Right cardiac atrium (tissue), 5 donors: ENCODE measurements around the gene DCP1A. TPM values are rescaled to one million over a fixed set of nuclear protein-coding genes. Genes with fewer than 3 reads are reported as not detected.
"Not testable (repeated sequence)": the region's sequence is repeated elsewhere in the genome, so short reads cannot be mapped to it uniquely, and the experiment has no call there.

ENCODE experiments used
- ATAC-seq, 2 donors: fragments of 200-7000 bp; cut with Tn5 transposase; one replicate each; pipeline versions ENCODE4 v1.8.0 to v1.9.1; 2020; ENCODE audit warnings: moderate library complexity in 2 of 2, mild to moderate bottlenecking in 1 of 2
- DNase-seq, 3 donors: peaks; one replicate each; pipeline ENCODE4 v3.0.0-alpha.2; 2020
- H3K27ac ChIP-seq: one replicate; pipeline ENCODE4 v1.5.1; 2013; ENCODE audit warnings: mild to moderate bottlenecking, low read length, control low read depth, moderate library complexity
- H3K27me3 ChIP-seq: one replicate; pipeline ENCODE4 v1.6.1; 2013; ENCODE audit not compliant: control insufficient read depth, insufficient read depth
- H3K4me1 ChIP-seq: one replicate; pipeline ENCODE4 v1.6.1; 2013; ENCODE audit warnings: low read length; ENCODE audit not compliant: control insufficient read depth, insufficient read depth
- H3K4me3 ChIP-seq: one replicate; pipeline ENCODE4 v1.5.1; 2013; ENCODE audit warnings: low read length, control low read depth
- H3K9me3 ChIP-seq: one replicate; pipeline ENCODE4 v1.6.1; 2013; ENCODE audit warnings: low read length; ENCODE audit not compliant: control insufficient read depth
- WGBS: extraction: QIAGEN DNeasy Blood & Tissue Kit; methylation state at CpG from one replicate; pipeline ENCODE4 v1.1.7; 2013; 5-methylcytosine and 5-hydroxymethylcytosine counted together
- intact Hi-C, 4 donors: fragments of 100-400 bp; cut with DNase I; formaldehyde crosslinking; loops; one replicate each; pipeline versions ENCODE4 v1.11.0 to v1.14.0; 2022 to 2023
- polyA plus RNA-seq: library from polyadenylated mRNA; stranded (reverse); fragments of 200-250 nt; gene quantifications from one replicate; pipeline ENCODE4 v1.2.3, GENCODE V29; 2013
- total RNA-seq, 4 donors: library from RNA; stranded (reverse); fragmentation: NEBNext Ultra II Directional; extraction: Animal tissue kit (Norgen Biotek cat#: 25700); gene quantifications; one replicate each; pipeline ENCODE4 v1.2.1, GENCODE V29; 2021
- donor health status: healthy with polysubstance abuse.
- donor health status: DM: no; HTN: yes; CAD: no.
- donor health status: DM: no; HTN: no; CAD: no.
- donor health status: DM: no; HTN: yes; CAD: no; lungs with severe emphysema.
- donor health status: DM: yes; HTN: yes; CAD: no.

The DCP1A gene
- total and polyA plus RNA-seq, 5 donors: 6.0 to 28.7 (median 21.8) TPM

DNA sequence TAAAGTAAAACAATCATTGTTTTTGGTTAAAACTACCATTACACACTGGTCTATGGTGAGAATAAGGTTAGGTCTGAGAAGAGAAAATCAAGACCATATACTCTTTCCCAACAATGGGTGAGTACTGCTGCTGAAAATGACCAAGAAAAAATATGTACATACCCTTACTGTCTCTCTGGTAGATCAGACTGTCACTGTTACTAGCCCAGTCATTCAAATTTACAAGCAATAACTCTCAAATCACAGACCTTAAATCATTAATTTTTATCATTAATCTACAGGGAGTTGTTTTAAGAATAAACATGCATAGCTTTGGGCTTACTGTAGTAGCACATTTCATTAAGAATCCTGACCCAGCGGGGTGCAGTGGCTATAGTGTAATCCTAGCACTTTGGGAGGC is 17.4 kb downstream of the DCP1A start:
- intact Hi-C loops: no loop called here
- no peaks in the 10 kb centered on the region for H3K27me3 ChIP-seq
- no peak overlapping the region for H3K27ac ChIP-seq
- H3K9me3 ChIP-seq: no peaks in the 10 kb centered on the region
- DNase-seq: no peak
- WGBS: 97% methylated on average over 1 of the region's 1 CpG
- peaks cover 2% of the 10 kb centered on the region for H3K4me1 ChIP-seq
- ATAC-seq: no peak
- no peak overlapping the region for H3K4me3 ChIP-seq

DNA sequence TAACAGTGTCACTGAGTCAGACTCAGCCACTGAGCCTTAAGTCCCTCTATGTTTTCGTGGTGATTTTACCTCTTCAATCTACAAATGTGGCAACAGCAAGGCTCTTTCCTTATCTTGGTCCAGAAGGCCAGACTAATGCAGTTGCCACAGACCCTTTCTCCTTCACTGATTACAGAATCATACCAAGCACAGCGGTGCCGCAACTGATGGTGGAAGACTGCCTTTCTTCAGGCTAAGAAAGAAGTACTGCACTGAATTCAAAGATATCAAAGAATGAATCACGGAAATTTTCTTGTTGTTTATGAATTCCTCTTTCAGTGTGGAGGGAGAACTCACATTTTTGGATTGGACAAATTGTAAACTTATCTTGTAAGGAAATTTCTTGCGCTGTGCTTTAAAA is 18.6 kb downstream of the DCP1A start:
- intact Hi-C loops: no loop called here
- H3K27me3 ChIP-seq: no peaks in the 10 kb centered on the region
- H3K27ac ChIP-seq: peak overlapping the region; percentile 81
- DNase-seq (no peak), ATAC-seq (no peak)
- H3K9me3 ChIP-seq: no peaks in the 10 kb centered on the region
- 56% methylated on average over 5 of the region's 5 CpGs for WGBS
- peaks cover 4% of the 10 kb centered on the region for H3K4me1 ChIP-seq
- no peak overlapping the region for H3K4me3 ChIP-seq

DNA sequence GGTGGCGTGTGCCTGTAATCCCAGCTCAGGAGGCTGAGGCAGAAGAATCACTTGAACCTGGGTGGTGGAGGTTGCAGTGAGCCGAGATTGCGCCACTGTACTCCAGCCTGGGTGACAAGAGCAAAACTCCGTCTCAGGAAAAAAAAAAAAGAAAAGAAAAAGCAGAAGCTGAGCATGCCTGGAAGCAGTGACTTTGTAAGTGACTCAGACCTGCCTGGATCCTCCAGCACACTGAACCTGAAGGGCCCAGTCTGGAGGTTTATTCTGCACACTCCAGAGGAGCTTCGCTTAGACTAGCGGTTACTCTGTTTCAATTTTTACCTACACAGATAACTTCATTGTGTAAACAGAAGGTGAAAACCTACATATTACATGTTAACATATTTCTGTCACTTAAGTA is 19.4 kb downstream of the DCP1A start:
- H3K9me3 ChIP-seq, H3K4me1 ChIP-seq, H3K27me3 ChIP-seq, DNase-seq, intact Hi-C loops, H3K27ac ChIP-seq, H3K4me3 ChIP-seq: not testable (repeated sequence)
- 72% methylated on average over 6 of the region's 6 CpGs for WGBS
- ATAC-seq: peak in 1 of 2 donors; percentile 40

DNA sequence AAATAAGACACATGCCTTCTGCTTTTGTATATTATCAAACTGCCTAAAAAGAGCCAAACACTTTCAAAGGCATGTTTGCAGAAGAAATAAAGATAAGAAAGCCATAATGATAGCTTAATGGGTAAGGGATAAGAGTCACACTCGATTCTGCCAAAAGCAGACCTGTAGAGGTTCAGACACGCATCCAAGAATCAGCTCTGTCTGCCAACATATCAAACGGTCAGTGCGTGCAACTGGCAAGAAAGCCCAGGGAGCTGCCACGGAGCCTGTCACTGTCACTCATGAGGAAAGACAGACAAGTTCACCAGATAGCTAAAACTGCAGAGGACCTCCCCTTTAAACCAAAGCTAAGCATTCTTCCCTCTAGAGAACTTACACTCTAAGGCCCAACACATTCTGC is 23.2 kb downstream of the DCP1A start:
- intact Hi-C loops: no loop called here
- Histone ChIP-seq H3K27me3 (no peaks in the 10 kb centered on the region), H3K9me3 (no peaks in the 10 kb centered on the region), H3K27ac (peak overlapping the region; percentile 43), H3K4me1 (peaks cover 4% of the 10 kb centered on the region), H3K4me3 (no peak overlapping the region)
- peak; percentile 68 to 81 for ATAC-seq
- 30% methylated on average over 5 of the region's 5 CpGs for WGBS
- DNase-seq: peak in 1 of 3 donors; percentile 66

DNA sequence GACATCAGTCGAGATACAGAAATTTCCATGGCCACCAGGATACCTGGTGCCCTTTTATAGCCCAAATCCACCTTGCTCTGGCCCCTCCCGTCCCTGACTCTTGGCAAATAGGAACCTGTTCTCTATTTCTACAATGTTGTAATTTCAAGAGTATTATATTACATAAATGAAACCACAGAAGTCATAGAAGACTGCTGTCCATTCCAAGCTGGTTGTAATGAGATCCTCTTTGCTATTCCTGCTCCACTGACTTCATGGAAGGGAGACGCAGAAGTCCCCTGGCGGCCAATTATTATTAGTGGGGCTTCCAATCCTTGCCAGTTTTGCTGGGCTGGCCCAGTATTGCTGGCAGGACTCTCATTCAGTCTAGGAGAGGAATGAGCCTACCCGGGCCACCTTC is 26.6 kb downstream of the DCP1A start:
- Histone ChIP-seq H3K4me3 (no peak overlapping the region), H3K9me3 (no peaks in the 10 kb centered on the region), H3K27ac (peak overlapping the region; percentile 33), H3K27me3 (no peaks in the 10 kb centered on the region), H3K4me1 (peaks cover 3% of the 10 kb centered on the region)
- DNase-seq (no peak), ATAC-seq (no peak)
- WGBS: 84% methylated on average over 5 of the region's 5 CpGs
- intact Hi-C loops: no loop called here

DNA sequence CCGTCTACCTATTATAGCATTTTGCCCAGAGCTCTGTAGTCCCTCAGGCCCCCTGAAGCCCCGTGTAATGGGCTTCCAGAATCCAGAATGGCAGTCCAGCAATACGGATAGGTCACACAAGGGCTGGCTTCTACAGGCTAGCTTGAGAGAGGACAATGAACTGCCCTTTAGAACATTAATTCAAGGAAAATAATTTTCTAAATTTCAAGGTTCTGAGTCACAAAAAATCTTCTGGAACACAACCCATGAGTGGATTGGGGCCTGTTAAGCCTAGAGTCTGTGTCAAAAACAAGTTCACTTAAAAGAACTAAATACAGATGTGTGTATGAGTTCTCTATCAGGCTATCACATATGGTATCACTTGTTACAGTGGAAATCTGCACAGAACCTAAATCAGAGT is 28.8 kb downstream of the DCP1A start:
- Histone ChIP-seq H3K27ac (peak overlapping the region; percentile 64), H3K4me1 (peaks cover 1% of the 10 kb centered on the region), H3K4me3 (no peak overlapping the region), H3K27me3 (no peaks in the 10 kb centered on the region), H3K9me3 (no peaks in the 10 kb centered on the region)
- intact Hi-C loops: no loop called here
- 75% methylated on average over 3 of the region's 3 CpGs for WGBS
- DNase-seq: no peak
- no peak for ATAC-seq

DNA sequence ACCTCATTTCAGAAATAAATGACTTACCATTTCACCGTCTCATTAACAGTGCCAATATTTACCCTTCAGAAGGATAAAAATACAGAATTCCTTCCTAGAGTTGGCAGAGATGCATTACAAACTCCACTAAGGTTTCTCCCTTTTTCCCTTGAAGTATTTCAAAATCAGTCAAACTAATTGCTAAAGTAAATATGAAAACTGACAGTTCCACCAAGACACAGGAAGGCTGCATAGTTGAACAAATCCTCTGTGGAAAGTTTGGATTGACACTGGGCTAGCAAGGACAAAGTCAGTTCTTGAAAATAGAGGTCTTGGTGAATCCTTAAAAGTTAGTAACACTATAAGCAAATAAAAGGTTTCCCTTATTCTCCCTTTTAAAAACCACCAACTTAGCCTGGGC is 34.5 kb downstream of the DCP1A start:
- Histone ChIP-seq H3K4me3 (no peak overlapping the region), H3K9me3 (no peaks in the 10 kb centered on the region), H3K4me1 (no peaks in the 10 kb centered on the region), H3K27me3 (no peaks in the 10 kb centered on the region), H3K27ac (no peak overlapping the region)
- intact Hi-C loops: no loop called here
- no peak for ATAC-seq
- DNase-seq: no peak
- 63% methylated on average over 1 of the region's 1 CpG for WGBS

DNA sequence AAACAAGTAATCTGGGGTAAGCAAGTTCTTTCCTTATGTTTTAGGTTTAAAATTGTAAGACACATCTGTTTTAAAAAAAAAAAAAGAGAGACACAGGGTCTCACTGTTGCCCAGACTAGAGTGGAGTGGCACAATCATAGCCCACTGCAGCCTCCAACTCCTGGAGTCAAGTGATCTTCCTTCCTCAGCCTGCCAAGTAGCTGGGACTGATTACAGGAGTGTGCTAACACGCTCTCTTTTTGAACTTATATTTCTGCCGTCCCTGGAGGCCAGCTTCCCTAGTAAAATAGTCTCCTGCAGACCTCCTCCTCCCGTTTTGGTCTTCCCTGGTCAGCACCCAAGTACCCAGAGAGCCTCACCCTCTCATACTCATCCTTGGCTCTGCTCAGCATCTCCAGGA is 35.5 kb downstream of the DCP1A start:
- no peak for ATAC-seq
- WGBS: 54% methylated on average over 3 of the region's 3 CpGs
- DNase-seq: no peak
- Histone ChIP-seq H3K9me3 (no peaks in the 10 kb centered on the region), H3K4me3 (no peak overlapping the region), H3K4me1 (no peaks in the 10 kb centered on the region), H3K27me3 (no peaks in the 10 kb centered on the region), H3K27ac (no peak overlapping the region)
- intact Hi-C loops: no loop called here

DNA sequence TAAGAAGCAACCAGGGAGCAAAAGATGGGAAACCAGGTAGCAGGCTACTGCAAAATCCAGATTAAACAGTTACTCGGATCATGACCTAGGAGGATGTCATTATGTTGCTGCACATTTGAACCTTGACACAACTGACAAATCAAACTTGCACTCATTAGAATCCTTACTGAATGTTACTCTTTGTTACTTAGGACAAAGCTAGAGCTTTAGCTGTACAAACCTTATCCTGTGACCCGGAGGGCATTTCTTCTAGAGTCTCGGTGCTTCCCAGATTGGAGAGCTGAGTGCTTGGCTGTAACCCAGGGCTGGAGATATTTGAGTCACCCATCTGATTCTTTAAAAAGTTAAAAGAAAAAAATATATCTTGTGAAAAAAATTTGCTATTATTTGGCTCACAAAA is 43.4 kb downstream of the DCP1A start:
- DNase-seq (no peak), ATAC-seq (peak; percentile 21 to 46)
- H3K4me3 ChIP-seq: no peak overlapping the region
- no peaks in the 10 kb centered on the region for H3K27me3 ChIP-seq
- peak overlapping the region; percentile 53 for H3K27ac ChIP-seq
- H3K9me3 ChIP-seq: no peaks in the 10 kb centered on the region
- intact Hi-C loops: loop anchor here in 1 of 4 donors (5.0 kb wide), 1 partner anchor 408 kb away; no protein-coding TSS in a partner anchor
- no peaks in the 10 kb centered on the region for H3K4me1 ChIP-seq
- 40% methylated on average over 3 of the region's 3 CpGs for WGBS

DNA sequence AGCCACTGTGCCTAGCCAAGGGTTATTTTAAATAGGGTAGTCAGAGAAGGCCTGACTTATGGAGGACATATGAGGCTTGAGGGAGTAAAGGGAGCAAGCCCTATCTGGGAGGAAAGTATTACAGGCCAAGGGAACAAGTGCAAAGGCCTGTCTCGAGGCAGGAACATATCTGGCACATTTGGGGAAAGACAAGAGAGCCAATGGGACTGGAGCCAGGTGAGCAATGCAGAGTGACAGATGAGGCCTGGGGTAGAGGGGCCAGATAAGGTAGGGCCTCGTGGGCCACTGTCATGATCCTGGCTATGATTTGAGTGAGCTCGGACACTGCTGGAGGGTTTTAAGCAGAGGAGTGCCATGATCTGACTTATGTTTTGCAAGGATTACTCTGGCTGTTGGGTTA is 43.8 kb downstream of the DCP1A start:
- H3K4me3 ChIP-seq: no peak overlapping the region
- ATAC-seq (peak; percentile 74 to 79), DNase-seq (peak; percentile 31 to 65 (median 60))
- peak overlapping the region; percentile 53 for H3K27ac ChIP-seq
- WGBS: 42% methylated on average over 3 of the region's 3 CpGs
- intact Hi-C loops: loop anchor here in 1 of 4 donors (5.0 kb wide), 1 partner anchor 409 kb away; no protein-coding TSS in a partner anchor
- no peaks in the 10 kb centered on the region for H3K27me3 ChIP-seq
- H3K4me1 ChIP-seq: no peaks in the 10 kb centered on the region
- H3K9me3 ChIP-seq: no peaks in the 10 kb centered on the region

DNA sequence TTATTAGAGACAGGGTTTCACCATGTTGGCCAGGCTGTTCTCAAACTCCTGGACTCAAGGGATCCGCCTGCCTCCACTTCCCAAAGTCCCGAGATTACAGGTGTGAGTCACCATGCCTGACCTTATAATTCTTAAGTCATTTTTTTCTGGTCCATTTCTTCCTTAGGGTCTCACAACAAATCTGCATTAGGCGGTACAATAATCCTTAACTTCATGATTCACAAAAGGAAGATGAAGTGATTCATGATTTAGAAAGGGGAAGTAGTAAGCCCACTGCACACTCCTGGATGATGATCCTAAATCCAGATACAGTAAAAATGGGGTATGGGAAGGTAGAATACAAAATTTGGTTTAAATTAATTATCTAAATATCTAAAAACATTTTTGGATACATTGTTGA is 46.5 kb downstream of the DCP1A start:
- H3K27ac ChIP-seq: no peak overlapping the region
- no peak overlapping the region for H3K4me3 ChIP-seq
- DNase-seq (no peak), ATAC-seq (no peak)
- no peaks in the 10 kb centered on the region for H3K4me1 ChIP-seq
- no peaks in the 10 kb centered on the region for H3K9me3 ChIP-seq
- WGBS: 96% methylated on average over 3 of the region's 3 CpGs
- no peaks in the 10 kb centered on the region for H3K27me3 ChIP-seq
- intact Hi-C loops: loop anchor here in 1 of 4 donors (5.0 kb wide), 1 partner anchor 411 kb away; no protein-coding TSS in a partner anchor

DNA sequence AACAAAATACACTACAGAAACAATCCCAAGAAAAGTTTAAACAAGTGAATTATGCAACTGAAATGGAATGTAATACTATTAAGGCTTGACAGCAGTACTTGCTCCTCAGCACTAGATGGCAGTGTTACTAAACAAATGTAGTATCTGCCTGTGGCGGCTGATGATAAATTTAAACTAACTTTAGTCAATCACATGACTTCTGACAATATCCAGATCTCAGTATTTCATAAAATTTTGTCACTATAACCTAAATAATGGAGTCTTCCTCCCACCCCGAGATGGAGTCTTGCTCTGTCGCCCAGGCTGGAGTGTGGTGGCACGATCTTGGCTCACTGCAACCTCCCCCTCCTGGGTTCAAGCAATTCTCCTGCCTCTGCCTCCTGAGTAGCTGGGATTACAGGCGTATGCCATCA is 47.7 kb downstream of the DCP1A start:
- intact Hi-C loops: loop anchor here in 3 of 4 donors (5.0 to 10.0 kb wide), 3 partner anchors 405 to 413 kb away; no protein-coding TSS in a partner anchor
- H3K27ac ChIP-seq, H3K9me3 ChIP-seq, H3K4me3 ChIP-seq, DNase-seq, H3K4me1 ChIP-seq, H3K27me3 ChIP-seq: not testable (repeated sequence)
- WGBS: 37% methylated on average over 5 of the region's 5 CpGs
- ATAC-seq: peak; percentile 56 to 63
